HG03442 (cell line): Measurements from ENCODE around the gene HDC.

ENCODE experiments used
- ATAC-seq: cut with Tn5 transposase; IDR thresholded peaks from one replicate; pipeline ENCODE4 v1.9.1; 2021; ENCODE audit warnings: mild to moderate bottlenecking, moderate library complexity; ENCODE audit not compliant: unreplicated experiment

Gene HDC, protein sequence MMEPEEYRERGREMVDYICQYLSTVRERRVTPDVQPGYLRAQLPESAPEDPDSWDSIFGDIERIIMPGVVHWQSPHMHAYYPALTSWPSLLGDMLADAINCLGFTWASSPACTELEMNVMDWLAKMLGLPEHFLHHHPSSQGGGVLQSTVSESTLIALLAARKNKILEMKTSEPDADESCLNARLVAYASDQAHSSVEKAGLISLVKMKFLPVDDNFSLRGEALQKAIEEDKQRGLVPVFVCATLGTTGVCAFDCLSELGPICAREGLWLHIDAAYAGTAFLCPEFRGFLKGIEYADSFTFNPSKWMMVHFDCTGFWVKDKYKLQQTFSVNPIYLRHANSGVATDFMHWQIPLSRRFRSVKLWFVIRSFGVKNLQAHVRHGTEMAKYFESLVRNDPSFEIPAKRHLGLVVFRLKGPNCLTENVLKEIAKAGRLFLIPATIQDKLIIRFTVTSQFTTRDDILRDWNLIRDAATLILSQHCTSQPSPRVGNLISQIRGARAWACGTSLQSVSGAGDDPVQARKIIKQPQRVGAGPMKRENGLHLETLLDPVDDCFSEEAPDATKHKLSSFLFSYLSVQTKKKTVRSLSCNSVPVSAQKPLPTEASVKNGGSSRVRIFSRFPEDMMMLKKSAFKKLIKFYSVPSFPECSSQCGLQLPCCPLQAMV

DNA sequence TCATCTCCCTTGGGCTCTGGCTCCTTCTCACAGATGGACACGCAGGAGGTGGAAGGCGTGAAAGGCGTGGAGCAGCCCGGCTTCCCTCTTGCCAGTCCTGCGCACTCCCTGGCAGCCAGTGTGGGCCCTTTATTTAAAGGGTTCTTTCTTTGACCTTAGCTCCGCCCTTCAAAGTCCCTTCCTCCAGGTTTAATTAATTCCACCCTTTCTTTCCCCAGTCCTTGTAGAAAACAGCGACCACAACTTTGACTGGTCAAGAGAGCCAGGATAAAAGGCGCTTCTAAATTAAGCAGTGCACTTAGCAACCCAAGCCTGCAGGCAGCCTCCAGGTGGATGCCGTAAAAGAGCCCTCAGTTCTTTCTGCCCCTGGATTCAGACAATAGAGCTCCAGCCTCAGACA lies at the start of gene HDC:
HDC (minus strand) TSS at position 107 of the 400 bp plus-strand sequence; CDS start at position 4, 103 bp downstream.
- no peak for ATAC-seq

DNA sequence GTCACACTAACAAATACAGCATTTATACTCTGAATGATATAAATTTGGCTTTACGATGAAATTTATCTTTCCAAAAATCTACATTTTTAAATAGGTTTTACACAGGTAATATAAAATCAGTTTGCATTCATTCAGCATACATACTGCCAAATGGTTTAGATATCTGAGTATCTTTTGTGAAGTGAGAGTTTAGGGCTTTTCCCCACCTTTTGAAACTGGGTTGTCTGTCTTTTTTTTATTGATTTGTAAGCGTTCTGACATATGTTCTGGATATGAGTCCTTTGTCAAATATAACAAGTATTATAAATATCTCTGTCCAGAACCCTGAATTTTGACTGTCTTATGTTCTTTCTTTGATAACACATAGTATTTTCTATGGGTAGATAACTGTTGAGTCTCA lies 47.1 kb upstream of the HDC start:
- no peak for ATAC-seq

DNA sequence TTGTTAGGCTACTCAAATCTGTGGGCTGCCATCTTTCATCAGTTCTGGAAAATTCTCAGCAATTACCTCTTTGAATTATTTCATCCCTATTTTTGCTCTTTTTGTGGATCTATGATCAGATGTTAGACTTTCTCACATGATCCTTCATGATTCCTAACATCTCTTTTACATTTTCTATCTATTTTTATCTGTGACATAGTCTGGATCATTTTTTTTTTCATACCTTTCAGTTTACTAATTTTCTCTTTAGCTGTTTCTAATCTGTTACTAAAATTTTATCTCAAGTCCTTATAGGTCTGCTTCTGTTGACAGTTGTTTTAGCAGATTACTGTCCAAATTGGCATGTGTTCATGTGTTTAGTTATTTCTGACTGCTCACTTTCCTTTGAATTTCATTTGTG lies 42.3 kb upstream of the HDC start:
- ATAC-seq, result no peak

DNA sequence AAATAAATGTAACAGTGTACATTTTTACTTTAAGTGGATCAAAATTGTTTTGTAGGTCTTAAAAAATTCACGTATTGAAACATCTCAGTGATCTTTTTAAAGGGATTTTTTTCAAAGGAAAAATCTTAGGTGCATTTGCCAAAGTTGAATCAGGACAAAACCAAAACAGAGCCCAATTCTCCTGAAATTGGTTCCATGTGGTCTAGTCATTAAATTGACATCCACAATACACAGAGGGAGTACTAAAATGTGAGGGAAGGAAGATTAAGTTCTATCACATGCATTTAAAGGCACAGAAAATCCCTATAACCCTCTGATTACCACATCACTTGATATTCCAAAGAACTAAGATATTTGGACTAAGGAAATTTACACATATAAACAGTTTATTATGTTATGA lies 39.3 kb upstream of the HDC start:
- no peak for ATAC-seq

DNA sequence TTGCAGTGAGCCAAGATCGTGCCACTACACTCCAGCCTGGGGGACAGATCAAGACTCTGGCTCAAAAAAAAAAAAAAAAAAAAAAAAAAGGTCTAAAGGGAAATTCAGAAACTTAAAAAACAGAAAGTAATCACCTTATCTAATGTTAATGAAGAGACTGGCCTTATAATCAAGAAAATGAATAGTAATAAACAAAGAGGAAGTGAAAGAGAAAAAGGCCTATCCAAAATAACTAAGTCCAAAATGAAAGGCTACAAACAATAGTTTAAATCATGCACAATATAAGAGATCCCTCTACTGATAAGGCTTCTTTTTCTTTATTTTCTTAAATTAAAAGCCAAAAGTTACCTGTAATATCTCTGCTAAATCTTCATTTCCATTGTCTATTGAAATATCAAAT lies 37.1 kb upstream of the HDC start:
- ATAC-seq, result no peak

DNA sequence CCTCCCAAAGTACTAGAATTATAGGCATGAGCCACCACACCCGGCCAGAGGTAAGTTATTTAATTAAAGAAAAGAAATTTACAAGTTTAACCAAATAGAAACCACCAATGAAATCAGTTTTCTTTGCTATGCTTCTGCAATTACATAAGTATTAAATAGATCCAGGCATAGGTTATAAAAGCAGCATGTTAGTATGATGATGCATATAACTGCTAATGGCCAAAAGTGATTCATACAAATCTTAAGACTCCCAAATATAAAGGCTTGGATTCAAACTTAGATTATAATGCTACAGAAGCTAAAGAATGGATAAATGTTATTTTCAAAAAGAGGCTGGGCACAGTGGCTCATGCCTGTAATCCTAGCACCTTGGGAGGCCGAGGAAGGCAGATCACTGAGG lies 32.8 kb upstream of the HDC start:
- no peak for ATAC-seq

DNA sequence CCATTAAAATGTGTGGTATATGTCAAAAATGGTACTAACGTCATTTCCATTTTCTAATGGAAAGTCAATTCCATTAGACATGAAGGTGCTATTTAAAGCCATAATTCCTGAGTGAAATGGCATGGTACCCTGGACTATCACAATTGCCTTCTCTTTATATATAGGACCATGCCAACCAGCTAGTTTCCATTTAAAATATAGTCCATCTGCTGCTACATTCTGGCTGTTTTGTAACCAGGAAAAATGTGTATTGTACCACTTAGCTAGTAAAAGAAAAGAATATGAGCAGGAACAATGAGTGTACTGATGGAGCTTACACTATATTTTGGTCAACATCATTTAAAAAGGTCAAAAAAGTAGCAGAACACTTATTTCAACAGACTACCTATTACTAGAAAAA lies 30.4 kb upstream of the HDC start:
- ATAC-seq, result no peak

DNA sequence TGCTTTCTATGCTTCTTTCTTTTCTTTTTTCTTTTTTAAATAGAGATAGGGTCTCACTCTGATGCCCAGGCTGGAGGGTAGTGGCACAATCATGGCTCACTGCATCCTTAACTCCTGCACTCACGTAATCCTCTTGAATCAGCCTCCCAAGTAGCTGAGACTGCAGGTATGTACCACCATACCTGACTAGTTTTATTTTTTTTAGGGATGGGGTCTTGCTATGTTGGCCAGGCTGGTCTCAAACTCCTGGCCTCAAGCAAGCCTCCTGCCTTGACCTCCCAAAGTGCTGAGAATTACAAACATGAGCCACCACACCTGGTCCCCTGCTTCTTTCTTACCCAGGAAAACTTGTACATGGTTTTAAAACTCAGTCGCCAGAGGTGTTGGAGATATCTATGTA lies 24.2 kb upstream of the HDC start:
- no peak for ATAC-seq

DNA sequence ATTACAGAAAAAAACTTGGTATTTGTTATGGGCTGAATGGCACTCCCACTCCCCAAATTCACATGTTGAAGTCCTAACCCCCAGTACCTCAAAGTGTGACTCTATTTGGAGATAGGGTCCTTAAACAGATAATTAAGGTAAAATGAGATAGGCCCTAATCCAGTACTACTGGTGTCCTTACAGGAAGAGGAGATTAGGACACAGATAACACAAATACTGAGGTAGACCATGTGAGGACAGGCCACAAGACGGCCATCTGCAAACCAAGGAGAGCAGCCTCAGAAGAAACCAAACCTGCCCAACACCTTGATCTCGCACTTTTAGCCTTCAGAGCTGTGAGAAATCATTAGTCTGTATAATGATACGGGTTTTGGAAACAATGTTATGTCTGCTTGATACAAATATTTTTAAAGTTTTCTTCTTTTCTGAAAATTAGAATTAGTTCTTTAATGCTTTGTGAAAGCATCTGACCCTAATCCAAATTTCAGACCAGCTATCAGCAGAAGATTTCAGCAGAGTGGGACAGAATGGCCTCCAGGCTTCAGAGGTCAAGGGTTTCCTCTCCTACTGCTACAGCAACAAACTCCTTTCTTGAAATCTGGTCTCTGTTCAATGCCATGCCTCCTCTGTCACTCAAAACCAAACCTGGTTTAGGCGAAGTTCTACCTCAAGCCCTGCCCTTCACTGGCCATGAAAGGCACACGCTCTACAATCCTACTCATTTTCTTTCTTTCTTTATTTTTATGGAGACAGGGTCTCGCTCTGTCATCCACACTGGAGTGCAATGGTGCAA lies 22.0 kb upstream of the HDC start:
- ATAC-seq, result no peak

DNA sequence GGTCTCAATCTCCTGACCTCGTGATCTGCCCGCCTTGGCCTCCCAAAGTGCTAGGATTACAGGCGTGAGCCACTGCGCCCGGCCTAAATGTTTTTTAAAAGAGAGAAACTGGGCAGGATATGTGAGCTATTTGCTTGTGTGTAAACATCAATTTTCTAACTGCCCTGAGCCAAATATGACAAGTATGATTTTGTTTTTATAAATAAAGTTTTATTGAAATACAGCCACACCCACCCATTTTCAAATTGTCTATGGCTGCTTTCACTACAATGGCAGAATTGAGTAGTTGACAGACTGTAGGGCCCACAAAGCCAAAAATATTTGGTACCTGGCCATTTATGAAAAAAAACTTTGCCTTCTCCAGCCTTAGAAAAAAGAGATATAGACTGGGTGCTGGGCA lies 15.9 kb upstream of the HDC start:
- ATAC-seq, result no peak

DNA sequence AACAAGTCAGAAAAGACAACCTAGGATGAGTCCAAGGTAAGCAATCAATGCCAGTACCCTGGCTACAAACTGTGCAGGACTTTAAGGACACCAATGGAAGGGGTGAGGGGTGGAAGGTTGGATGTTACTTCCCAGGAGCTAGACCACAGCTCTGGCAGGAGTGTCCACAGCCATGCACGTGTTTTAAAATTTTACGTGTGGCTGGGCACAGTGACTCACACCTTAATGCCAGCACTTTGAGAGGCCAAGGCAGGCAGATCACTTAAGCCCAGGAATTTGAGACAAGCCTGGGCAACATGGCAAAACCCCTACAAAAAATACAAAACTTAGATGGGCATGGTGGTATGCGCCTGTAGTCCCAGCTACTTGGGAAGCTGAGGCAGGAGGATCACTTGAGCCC lies 14.7 kb upstream of the HDC start:
- ATAC-seq, result no peak

DNA sequence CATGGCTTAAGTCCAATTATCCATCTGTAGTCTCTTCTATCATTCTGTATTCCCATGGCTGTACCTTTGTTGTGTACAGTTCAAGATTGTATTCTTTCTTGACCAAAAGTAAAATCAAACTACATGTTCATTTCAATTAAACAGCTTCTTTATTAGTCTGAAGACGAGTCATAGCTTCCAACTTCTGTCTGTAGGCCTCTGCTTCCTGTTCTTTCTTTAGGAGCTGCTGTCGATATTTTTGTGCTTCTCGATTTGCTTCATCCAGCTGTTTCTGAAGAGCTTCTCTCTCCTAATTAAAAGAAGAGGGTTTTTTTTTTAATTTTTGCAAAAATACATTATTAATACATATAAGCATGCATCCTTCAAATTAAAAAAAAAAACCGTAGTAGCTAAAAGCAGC lies 13.0 kb upstream of the HDC start:
- ATAC-seq, result no peak

DNA sequence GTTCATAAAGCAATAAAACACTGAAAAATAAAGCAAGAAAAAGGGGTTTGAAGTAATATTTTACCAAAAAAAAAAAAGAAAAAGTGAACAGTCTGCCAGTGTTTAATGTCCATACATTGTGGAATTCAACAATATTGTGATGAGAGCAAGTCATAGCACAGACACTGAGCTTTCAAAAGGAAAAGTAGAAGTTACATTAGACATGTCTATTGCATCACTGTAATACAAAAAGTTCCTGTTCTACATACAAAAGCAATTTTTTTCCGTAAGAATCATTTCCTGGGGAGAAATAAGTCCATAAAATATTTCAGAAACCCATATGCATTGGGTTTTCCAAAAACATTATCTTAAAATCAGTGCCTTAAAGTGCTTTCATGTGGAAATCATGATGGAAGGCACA lies 11.8 kb upstream of the HDC start:
- ATAC-seq, result no peak

DNA sequence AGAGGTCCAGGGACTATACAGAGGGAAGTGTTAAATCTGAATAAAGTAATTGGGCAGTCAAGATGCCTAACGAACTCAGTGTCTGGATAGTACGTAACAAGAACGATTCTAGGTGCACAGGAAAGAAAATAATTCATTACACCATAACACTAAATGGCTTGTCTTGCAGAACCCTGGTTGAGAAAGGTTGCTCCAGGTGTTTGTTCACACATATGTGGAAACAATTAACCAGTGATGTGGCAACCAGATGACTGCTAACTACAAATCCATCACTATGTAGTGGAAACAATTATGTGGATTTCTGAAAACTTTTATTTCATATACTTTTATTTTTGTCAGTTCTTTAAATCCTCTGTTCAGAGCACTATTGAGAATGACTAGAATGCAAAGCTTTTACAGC lies 10.4 kb upstream of the HDC start:
- ATAC-seq, result no peak

DNA sequence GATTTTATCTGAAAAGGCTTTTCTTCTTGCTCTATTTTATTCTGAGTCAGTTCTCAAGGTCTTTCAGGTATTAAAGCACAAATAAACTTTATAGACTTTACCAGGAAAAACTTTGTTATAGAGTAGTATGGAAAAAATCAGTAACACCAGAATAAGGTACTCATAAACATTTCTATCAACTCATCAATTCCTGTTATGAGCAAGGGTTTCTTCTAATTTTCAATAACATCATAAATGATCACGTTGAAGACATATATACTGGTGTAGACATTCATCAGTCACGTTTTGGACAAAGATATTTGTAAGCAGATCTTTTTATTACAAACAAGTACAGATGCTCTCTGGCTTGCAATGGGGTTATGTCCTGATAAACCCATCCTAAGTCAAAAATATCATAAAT lies 9.6 kb upstream of the HDC start:
- ATAC-seq, result no peak

DNA sequence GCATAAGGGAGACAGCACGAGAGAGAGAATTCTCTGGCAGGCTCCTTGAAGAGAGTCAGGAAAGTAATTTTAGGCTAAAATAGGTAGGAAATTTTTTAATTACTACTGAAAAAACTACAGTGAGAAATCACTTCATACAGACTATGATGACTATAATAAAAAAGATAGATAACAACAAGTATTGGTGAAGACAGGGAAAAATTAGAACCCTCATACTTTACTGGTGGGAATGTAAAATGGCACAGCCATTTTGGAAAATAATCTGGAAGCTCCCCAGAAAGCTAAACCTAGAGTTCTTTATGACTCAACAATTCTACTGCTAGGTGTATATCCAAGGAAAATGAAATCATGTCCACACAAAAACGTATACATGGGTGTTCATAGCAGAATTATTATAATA lies 2.1 kb upstream of the HDC start:
- ATAC-seq, result no peak

DNA sequence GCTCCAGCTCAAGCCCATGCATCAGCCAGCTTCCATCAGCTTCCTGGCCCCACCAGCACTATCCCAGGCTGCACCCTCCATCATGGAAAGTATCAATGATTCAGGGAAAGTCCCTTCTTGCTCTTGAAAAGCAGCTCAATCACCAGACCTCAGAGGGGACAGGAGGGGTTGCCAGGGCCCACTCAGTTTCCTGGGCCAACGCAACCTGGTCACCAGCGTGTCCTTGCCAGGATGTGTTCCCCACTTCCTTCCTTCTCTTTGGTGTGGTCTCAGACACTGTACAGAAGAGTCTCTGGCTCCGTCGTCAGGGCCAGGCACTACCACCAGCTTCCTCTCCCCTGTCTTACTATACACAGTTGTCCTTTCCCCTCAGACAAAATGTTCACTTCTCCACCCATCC lies 3.0 kb downstream of the HDC start:
- no peak for ATAC-seq

DNA sequence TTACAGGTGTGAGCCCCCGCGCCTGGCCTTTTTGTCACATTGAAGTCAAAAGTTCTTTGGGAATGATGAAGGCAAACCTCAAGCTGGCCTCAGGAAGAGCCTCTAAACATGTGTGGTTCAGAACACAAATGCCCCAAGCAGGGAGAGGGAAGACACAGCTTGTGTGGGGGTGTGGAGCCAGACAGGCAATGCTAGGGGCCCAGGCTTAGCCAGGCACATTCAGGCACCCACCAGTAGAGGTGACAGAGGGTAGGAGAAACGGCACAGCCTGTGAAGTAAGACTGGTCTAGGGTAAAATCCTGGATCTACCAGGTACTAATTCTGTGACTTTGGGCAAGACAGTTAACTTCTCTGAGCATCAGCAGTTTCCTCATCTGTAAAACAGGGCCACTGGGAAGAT lies 3.5 kb downstream of the HDC start:
- ATAC-seq, result no peak

DNA sequence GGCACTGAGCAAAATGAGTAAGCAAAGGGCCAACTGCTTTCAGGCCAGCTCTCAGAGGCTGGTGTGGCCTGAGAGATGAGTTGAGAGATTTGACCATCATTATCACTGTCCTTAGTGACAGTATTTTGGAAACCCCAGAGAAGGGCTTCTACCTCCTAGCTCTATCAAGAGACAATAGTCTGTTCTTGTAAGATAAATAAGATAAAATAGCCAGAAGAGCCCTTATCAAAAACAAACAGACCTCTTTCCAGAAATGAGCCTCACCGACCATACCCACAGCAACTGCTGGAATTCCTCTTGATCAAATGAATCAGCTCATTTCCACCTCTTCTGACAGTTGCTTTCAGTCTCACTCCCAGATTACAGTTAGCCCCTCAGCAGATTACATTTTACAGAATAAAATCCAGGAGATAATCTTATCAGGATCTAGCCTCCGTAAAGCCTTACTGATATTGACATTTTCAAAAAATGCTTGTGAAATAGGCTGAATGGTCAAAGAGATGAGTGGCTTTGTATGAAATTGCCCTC lies 4.5 kb downstream of the HDC start:
- ATAC-seq, result peak; percentile 50

DNA sequence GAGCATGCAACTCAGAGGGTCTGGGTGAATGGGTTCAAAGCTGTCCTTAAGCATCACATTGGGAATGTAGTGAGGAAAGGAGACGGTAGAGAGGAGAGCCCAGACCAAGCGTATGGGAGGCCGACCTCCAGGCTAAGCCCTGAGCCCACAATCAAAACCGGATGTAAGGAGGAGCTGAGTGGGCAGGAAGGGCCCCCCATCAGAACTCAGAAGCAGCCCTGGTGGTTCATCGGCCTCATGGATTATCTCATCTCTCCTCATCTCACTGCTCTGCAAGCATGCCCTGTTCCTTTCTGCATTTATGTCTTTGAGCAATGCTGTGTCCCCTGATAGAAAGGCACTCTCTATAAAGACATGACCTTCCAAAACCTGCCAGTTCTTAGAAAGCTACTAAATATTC lies 6.2 kb downstream of the HDC start:
- ATAC-seq, result no peak

DNA sequence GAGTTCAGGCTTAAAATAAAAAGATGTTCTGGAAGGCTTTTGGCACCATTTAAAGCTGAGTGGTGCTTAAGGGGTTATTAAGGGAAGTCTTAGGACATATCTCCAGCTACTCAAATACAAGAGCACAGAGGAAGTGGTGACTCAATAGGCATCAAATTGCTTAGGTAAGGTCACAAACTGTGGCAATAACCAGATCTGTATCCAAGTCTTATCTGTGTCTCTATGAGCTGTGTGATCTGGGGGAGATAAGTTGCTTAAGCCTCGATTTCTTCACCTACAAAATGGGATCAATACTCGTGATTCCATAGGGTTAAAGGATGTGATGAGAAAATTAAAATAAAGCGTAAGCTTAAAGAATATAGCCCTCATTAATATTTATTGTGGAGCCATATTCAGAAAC lies 7.6 kb downstream of the HDC start:
- ATAC-seq, result no peak

DNA sequence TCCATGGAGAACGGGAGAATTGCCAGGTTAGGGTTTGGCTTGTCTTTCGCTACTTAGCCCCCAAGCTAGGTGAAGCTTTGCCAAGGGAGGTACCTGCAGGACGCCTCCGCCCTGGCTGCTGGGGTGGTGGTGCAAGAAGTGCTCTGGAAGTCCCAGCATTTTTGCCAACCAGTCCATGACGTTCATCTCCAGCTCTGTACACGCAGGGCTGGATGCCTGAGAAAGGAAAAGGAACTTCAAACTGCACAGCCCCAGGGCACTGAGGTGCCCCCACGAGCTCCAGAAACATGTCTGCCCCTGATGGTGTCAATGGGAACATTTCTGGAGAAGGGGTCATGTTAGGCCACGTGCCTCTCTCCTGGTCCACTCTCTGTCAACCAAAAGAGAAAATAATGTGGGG lies 8.2 kb downstream of the HDC start:
- ATAC-seq, result no peak
